ENCODE measurements around the gene THRSP. TPM values are rescaled to one million over a fixed set of nuclear protein-coding genes. Genes with fewer than 3 reads are reported as not detected.

The THRSP gene
- total and polyA plus RNA-seq, 2 of the 4 experiments (the other 2 are of a cell fraction), result not detected

GRCh38 chr11:78062671-78063070 is 990 bp upstream of the THRSP start:
- in situ Hi-C loops (cut with MboI; ENCODE audit: low sequenced_read_pairs) (no loop called here), dilution Hi-C loops (cut with HindIII; ENCODE audit: low sequenced_read_pairs, unreplicated experiment) (no loop called here), intact Hi-C loops (cut with micrococcal nuclease) (no loop called here)
- CTCF ChIA-PET, result no interaction called here
- Histone ChIP-seq H3K79me1 (ENCODE audit: low read depth in 1 of 2, low read length in 2 of 2) (peaks cover 0 to 14% of the 10 kb centered on the region in 2 experiments; a peak in 2 of 4 replicates), H3K9me3 (ENCODE audit: control insufficient read depth, insufficient read depth, low read length) (no peaks in the 10 kb centered on the region), H3K9me1 (ENCODE audit: insufficient read depth, low read length) (peaks cover 3% of the 10 kb centered on the region; the same call in 1 of the 2 replicates), H3K4me3 (ENCODE audit: insufficient read depth, low read depth, low read length) (no peak overlapping the region), H3K36me3 (ENCODE audit: control insufficient read depth, insufficient read depth, low read length) (peaks cover 1% of the 10 kb centered on the region; the same call in 1 of the 2 replicates), H2AK9ac (replicated peaks; ENCODE audit: low read depth, low read length, poor library complexity) (no peak overlapping the region), H2AFZ (replicated peaks; ENCODE audit: low read length, poor library complexity) (no peak overlapping the region), H2AK5ac (ENCODE audit: low read depth, low read length) (no peak overlapping the region), H3K56ac (ENCODE audit: extremely low read depth, insufficient read depth, low read length) (no peak overlapping the region), H3K27ac (ENCODE audit: insufficient read depth, low read length) (no peak overlapping the region), H2BK20ac (ENCODE audit: low read depth, low read length) (no peak overlapping the region), H3K27me3 (ENCODE audit: control insufficient read depth, insufficient read depth, low read length) (no peaks in the 10 kb centered on the region), H2BK15ac (ENCODE audit: low read depth, low read length) (no peak overlapping the region), H4K5ac (ENCODE audit: low read depth, low read length) (no peak overlapping the region), H2BK5ac (ENCODE audit: low read depth, low read length, poor library complexity, severe bottlenecking) (no peak overlapping the region), H3K4me1 (ENCODE audit: control insufficient read depth, insufficient read depth, low read length) (no peaks in the 10 kb centered on the region; the same call in none of the 2 replicates), H4K91ac (ENCODE audit: insufficient read depth, low read depth, low read length) (no peak overlapping the region), H4K20me1 (ENCODE audit: insufficient read depth, low read length) (no peaks in the 10 kb centered on the region), H2BK120ac (ENCODE audit: low read depth, low read length) (no peak overlapping the region), H3K9ac (ENCODE audit: low read depth, low read length) (no peak overlapping the region), H3K14ac (replicated peaks; ENCODE audit: low read depth, low read length) (no peak overlapping the region), H3K4ac (ENCODE audit: low read depth, low read length) (no peak overlapping the region), H3K18ac (ENCODE audit: low read depth, low read length) (no peak overlapping the region), H3K23ac (ENCODE audit: low read depth, low read length) (no peak overlapping the region), H4K8ac (ENCODE audit: low read depth in 2 of 2, low read length in 2 of 2) (no peak overlapping the region), H3K4me2 (ENCODE audit: low read depth, low read length) (no peak overlapping the region)
- no CpG with 5 or more reads among the region's 2 CpGs for WGBS, 2 experiments (ENCODE audit: extremely low coverage in 2 of 2, insufficient read length in 1 of 2)
- ATAC-seq (ENCODE audit: low read depth) (no peak), DNase-seq (no peak)
- no TSS peak for BruUV-seq (replicated peaks)
- POLR2A ChIA-PET (ENCODE audit: unreplicated experiment), result interaction anchor here (0.6 kb wide), 1 partner anchor 11 kb away, joined by 3 read pairs; no protein-coding TSS in a partner anchor
- TF ChIP-seq CEBPB (IDR thresholded peaks at IDR 0.05; ENCODE audit: low read depth, low read length) (no peak), RAD21 (IDR thresholded peaks at IDR 0.05; ENCODE audit: low read length) (no peak), RFX5 (IDR thresholded peaks at IDR 0.05; ENCODE audit: low read depth, low read length) (no peak), MAFK (IDR thresholded peaks at IDR 0.05; ENCODE audit: low read depth, low read length) (no peak), POLR2A (IDR thresholded peaks at IDR 0.05; ENCODE audit: low read depth, low read length) (no peak), CTCF (conservative IDR thresholded peaks at IDR 0.05; ENCODE audit: low read depth, low read length) (no peak), NFE2L2 (IDR thresholded peaks at IDR 0.05; ENCODE audit: low read depth, low read length) (no peak), SMC3 (IDR thresholded peaks at IDR 0.05; ENCODE audit: low read depth, low read length) (no peak), MXI1 (IDR thresholded peaks at IDR 0.05; ENCODE audit: borderline replicate concordance, low read depth, low read length) (no peak), MAZ (IDR thresholded peaks at IDR 0.05; ENCODE audit: borderline replicate concordance, low read depth, low read length) (no peak), USF2 (IDR thresholded peaks at IDR 0.05; ENCODE audit: low read depth, low read length) (no peak), FOS (IDR thresholded peaks at IDR 0.05; ENCODE audit: low read depth, low read length) (no peak), RCOR1 (IDR thresholded peaks at IDR 0.05; ENCODE audit: insufficient replicate concordance, low read length) (no peak), ELK1 (IDR thresholded peaks at IDR 0.05; ENCODE audit: borderline replicate concordance, low read depth, low read length) (no peak), BHLHE40 (IDR thresholded peaks at IDR 0.05; ENCODE audit: low read depth, low read length) (no peak), CHD1 (IDR thresholded peaks at IDR 0.05; ENCODE audit: low read depth, low read length) (no peak)

Measured in IMR-90 (cell line).